ENCODE data around the gene SPON1.

GRCh38 chr11:13956988-13957387 lies 5.5 kb upstream of the SPON1 start:
- TF ChIP-seq CTCF (IDR thresholded peaks at IDR 0.05) (no peak), POLR2AphosphoS5 (IDR thresholded peaks at IDR 0.05) (no peak), EP300 (IDR thresholded peaks at IDR 0.05) (no peak), POLR2A (IDR thresholded peaks at IDR 0.05) (no peak)
